ENCODE data around the gene ZNF90.
"Not testable (repeated sequence)": the region's sequence is repeated elsewhere in the genome, so short reads cannot be mapped to it uniquely, and the experiment has no call there.

ZNF90 gene

DNA sequence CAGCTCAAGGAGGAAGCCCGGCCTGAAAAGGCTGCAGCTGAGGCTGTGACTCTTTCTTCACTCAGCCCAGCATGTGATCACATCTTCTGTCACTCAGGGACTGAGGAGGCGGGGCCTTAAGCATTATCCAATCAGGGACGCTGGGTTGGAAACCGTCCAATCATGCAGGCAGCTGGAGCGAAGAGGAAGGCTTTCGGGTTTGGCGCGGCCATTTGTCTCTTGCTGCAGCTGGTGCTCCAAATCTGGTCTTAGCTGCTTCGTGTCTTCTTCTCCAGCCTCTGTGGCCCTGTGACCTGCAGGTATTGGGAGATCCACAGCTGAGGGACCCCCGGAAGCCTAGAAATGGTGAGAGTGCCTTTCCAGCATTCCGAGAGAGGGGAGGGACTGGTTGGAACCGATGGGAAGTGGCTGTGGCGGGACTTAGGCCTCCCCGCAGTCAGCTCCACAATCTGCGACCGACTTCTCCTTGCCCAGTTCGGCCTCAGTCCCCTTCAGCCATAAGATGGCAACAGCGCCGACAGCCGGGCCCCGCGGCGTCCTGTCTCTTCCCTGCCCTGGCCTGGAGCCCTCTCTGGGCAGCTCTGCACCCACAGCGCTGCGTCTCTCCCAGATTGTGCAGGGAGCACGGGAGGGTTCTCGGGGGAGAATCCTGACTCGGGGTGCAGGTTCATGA, at the start of gene ZNF90:
ZNF90 (plus strand) TSS at position 210 of the 673 bp plus-strand sequence; CDS start at position 343, 133 bp downstream.
- peak within 1 kb of the TSS; percentile 35 to 57 for H3K4me3 ChIP-seq (replicated peaks in 1 of 2; ENCODE audit: low read depth in 2 of 2, low read length in 2 of 2)
- TF ChIP-seq, protein P1, sequence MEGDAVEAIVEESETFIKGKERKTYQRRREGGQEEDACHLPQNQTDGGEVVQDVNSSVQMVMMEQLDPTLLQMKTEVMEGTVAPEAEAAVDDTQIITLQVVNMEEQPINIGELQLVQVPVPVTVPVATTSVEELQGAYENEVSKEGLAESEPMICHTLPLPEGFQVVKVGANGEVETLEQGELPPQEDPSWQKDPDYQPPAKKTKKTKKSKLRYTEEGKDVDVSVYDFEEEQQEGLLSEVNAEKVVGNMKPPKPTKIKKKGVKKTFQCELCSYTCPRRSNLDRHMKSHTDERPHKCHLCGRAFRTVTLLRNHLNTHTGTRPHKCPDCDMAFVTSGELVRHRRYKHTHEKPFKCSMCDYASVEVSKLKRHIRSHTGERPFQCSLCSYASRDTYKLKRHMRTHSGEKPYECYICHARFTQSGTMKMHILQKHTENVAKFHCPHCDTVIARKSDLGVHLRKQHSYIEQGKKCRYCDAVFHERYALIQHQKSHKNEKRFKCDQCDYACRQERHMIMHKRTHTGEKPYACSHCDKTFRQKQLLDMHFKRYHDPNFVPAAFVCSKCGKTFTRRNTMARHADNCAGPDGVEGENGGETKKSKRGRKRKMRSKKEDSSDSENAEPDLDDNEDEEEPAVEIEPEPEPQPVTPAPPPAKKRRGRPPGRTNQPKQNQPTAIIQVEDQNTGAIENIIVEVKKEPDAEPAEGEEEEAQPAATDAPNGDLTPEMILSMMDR (IDR thresholded peaks at IDR 0.05; ENCODE audit: low read depth, low read length): peak; percentile 4

DNA sequence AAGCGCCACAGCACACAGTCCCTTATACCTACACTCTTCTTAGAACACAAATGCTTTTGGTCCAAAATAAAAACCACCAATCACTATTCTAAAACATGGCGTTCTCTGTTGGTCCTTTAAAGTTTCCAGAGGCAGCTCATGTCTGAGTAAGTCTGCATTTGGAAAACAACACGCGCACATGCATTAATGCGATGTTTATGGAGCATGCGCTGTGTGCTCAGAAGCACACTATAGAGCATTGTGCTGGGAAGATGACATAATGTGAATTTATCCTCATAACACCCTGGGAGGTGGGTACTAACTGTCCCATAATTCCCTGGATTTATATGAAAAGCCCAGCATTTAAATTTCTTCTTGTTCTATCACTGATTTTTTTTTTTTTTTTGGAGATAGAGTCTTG, 49.2 kb upstream of the ZNF90 start:
- H3K4me3 ChIP-seq (replicated peaks in 1 of 2; ENCODE audit: low read depth in 2 of 2, low read length in 2 of 2): no peak overlapping the region
- no peak for DNase-seq (ENCODE audit: low read depth in 2 of 2)
- TF ChIP-seq, protein P1 (IDR thresholded peaks at IDR 0.05; ENCODE audit: low read depth, low read length): no peak

More for the DNA sequence above, at the start of gene ZNF90:
- peak; percentile 85 to 99 for DNase-seq (ENCODE audit: low read depth in 2 of 2)

DNA sequence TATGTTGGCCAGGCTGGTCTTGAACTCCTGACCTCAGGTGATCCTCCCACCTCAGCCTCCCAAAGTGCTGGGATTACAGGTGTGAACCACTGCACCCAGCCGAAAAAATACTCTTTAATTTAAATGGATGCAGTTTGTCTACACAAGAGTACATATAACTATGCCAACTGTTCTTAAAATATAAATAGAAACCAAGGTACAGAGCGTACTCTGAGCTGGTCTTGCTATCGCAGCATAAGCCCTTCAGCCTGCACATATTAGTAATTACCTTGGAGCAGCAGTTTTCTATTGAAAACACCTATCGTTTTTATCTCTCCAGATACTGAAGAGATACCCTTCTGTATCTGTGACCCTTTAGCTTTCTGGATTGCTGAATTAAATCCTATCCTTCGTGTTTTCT, 41.9 kb upstream of the ZNF90 start:
- TF ChIP-seq, protein P1 (IDR thresholded peaks at IDR 0.05; ENCODE audit: low read depth, low read length): no peak
- DNase-seq (ENCODE audit: low read depth in 2 of 2): no peak
- H3K4me3 ChIP-seq (replicated peaks in 1 of 2; ENCODE audit: low read depth in 2 of 2, low read length in 2 of 2): no peak overlapping the region

DNA sequence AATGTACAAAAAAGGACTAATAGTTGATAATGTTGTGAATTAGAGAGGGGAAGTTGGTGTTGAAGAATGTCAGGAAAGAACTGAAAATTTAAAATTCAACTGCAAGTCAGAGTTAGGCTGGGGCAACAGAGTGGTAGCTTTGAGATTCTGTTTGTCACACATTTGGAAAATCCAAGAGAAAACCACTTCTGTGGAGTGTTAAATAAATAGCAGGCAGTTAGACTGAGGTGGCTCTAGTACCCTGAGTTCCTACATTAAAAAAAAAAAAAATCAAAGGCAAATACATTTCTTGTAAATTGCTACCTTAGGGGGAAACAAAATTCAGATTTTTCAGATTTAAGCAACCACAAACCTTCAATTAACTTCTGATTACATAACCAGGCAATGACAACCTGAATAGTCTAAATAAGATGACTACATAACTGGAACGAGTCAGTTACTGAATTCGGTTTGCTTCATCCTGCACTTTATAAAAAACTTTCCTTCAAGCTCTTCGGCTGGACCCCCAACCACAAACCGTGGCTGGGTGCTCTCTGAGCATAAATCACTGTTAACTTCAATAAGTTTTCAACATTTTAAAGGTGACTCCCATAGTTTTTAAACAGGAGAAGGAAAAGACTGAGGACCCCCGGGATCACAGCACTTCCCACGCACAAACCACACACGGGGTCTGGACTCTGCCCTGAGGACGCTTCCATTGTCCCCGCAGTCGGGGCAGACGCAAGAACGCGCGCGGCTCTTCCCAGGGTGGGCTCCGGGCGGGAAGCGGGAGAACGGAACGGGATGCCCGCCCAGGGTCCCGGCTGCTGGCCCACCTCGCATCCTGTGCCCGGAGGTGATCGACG, 39.2 kb upstream of the ZNF90 start:
- DNase-seq (ENCODE audit: low read depth in 2 of 2): peak; percentile 3 to 18
- H3K4me3 ChIP-seq (replicated peaks in 1 of 2; ENCODE audit: low read depth in 2 of 2, low read length in 2 of 2): peak overlapping the region; percentile 82 to 94
- TF ChIP-seq, protein P1 (IDR thresholded peaks at IDR 0.05; ENCODE audit: low read depth, low read length): no peak

DNA sequence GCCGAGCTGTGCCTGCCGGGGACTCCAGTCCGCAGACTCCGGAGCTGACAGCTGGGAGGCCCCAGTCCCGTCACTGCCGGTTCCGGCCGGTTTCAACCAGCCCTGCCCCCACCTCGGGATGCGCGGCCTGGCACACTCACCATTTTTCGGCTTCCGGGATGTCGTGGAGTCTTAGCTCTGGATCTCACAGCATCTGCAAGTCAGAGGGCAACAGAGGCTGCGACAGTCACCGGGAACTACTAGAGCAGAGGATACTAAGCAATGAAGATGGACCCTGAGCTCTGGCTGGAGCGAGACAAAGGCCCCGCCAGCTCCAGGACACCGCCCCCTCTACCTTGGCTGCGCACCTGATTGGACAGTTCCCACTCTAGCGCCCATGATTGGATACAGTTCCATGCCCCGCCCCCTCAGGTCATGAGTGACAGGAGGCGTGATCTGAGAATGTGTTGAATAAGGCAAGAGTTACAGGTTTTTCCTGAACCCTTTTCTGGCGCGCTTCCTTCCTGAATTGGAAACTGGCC, 38.5 kb upstream of the ZNF90 start, which contains the start of gene ZNF682:
ZNF682 (minus strand) TSS at position 303 of the 521 bp plus-strand sequence; CDS start at position 143, 160 bp downstream.
- peak within 1 kb of the TSS; percentile 82 to 94 for H3K4me3 ChIP-seq (replicated peaks in 1 of 2; ENCODE audit: low read depth in 2 of 2, low read length in 2 of 2)
- DNase-seq (ENCODE audit: low read depth in 2 of 2): peak; percentile 95 to 97
- TF ChIP-seq, protein P1 (IDR thresholded peaks at IDR 0.05; ENCODE audit: low read depth, low read length): no peak

DNA sequence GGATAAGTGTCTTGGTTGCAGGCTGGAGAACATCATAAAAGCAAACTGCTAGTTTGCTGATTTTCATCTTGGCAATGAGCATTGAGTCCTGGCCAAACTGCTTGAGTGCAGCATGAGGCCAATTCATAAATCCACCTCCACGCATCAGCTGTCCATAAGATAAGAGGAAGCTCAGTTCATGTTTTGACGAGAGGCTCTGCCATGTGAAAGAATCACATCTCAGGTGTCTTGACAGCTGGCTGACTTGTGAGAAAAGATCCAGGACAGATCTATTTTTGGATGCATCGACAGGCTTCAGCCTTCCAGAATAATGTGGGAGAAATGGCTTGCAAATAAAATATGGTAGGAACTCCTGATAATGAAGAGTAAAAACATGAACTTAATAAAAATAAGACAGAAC, 33.1 kb upstream of the ZNF90 start:
- TF ChIP-seq, protein P1 (IDR thresholded peaks at IDR 0.05; ENCODE audit: low read depth, low read length): no peak
- no peak overlapping the region for H3K4me3 ChIP-seq (replicated peaks in 1 of 2; ENCODE audit: low read depth in 2 of 2, low read length in 2 of 2)
- DNase-seq (ENCODE audit: low read depth in 2 of 2): no peak

DNA sequence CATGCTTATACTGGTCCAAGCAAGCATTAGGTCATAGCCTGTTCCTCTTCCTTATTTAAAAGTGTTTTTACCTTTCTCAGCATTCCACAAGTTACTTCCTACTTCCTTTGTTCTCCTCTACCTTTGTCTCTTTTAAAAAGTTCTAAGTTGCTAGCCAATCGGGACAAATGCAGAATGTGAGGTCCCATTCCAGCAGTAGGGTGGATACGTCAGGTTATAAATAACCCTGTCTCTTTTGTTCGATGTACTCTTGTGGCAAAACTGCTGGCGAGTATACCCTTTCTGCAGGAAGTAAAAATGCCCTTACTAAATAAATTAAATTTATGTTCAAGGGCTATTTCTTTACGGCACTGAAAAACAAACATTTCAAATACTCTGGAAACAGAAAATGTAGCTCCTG, 32.1 kb upstream of the ZNF90 start:
- not testable (repeated sequence) for DNase-seq (ENCODE audit: low read depth in 2 of 2); H3K4me3 ChIP-seq (replicated peaks in 1 of 2; ENCODE audit: low read depth in 2 of 2, low read length in 2 of 2)

Measured in cardiac fibroblast (primary cell).